DOHH2 (cell line): ENCODE results near the gene ATP5F1C.

Source experiments
- CTCF ChIP-seq: fragments of 200-600 bp; sonication (generic); IDR thresholded peaks from one replicate; pipeline ENCODE4 v1.5.1; 2014; ENCODE audit warnings: antibody characterized with exemption, mild to moderate bottlenecking, low read depth, low read length; ENCODE audit not compliant: poor library complexity, severe bottlenecking
- EZH2phosphoT487 ChIP-seq: fragments of 200-600 bp; sonication (generic); IDR thresholded peaks from 2 replicates; pipeline ENCODE4 v1.6.1; 2017; ENCODE audit warnings: borderline replicate concordance, mild to moderate bottlenecking, antibody characterized with exemption, low read length, moderate library complexity, mixed read lengths

GRCh38 chr10:7855205-7855604 is 67.2 kb downstream of the ATP5F1C start:
- TF ChIP-seq CTCF (no peak), EZH2phosphoT487 (no peak)
